HG03060 (cell line): ENCODE results near the gene DMWD.

Source experiments
- ATAC-seq: cut with Tn5 transposase; IDR thresholded peaks from one replicate; pipeline ENCODE4 v1.9.1; 2021; ENCODE audit warnings: low read depth, moderate number of reproducible peaks; ENCODE audit not compliant: unreplicated experiment

The DMWD gene

GRCh38 chr19:45792470-45793177 is at the start of gene DMWD:
Gene DMWD, minus strand, starts transcription at chr19:45792845. Its CDS starts 89 bp downstream, at chr19:45792756.
- peak; percentile 73 for ATAC-seq

- ATAC-seq = no peak
Observed at GRCh38 chr19:45842198-45842597, 49.6 kb upstream of the DMWD start.

GRCh38 chr19:45834970-45835369 is 42.3 kb upstream of the DMWD start:
- no peak for ATAC-seq

GRCh38 chr19:45828945-45829344 is 36.3 kb upstream of the DMWD start:
- no peak for ATAC-seq

GRCh38 chr19:45828523-45828922 is 35.9 kb upstream of the DMWD start:
- ATAC-seq = no peak

GRCh38 chr19:45827459-45828093 is 34.9 kb upstream of the DMWD start:
- ATAC-seq = no peak

GRCh38 chr19:45826934-45827333 is 34.3 kb upstream of the DMWD start:
- no peak for ATAC-seq

- ATAC-seq = no peak
Observed at GRCh38 chr19:45825917-45826893, 33.6 kb upstream of the DMWD start.

- ATAC-seq = no peak
Observed at GRCh38 chr19:45825263-45825605, 32.6 kb upstream of the DMWD start.

GRCh38 chr19:45824531-45825262 is 32.1 kb upstream of the DMWD start:
- no peak for ATAC-seq

GRCh38 chr19:45824041-45824471 is 31.4 kb upstream of the DMWD start:
- no peak for ATAC-seq

- ATAC-seq = no peak
Observed at GRCh38 chr19:45823182-45823581, 30.5 kb upstream of the DMWD start.

GRCh38 chr19:45822716-45823115 is 30.1 kb upstream of the DMWD start:
- no peak for ATAC-seq

GRCh38 chr19:45821570-45821969 is 28.9 kb upstream of the DMWD start:
- ATAC-seq = no peak

GRCh38 chr19:45821103-45821521 is 28.5 kb upstream of the DMWD start:
- ATAC-seq = no peak

GRCh38 chr19:45820413-45821102 is 27.9 kb upstream of the DMWD start:
- ATAC-seq = no peak

- ATAC-seq = no peak
Observed at GRCh38 chr19:45819769-45820168, 27.1 kb upstream of the DMWD start.

- no peak for ATAC-seq
Observed at GRCh38 chr19:45817725-45818301, 25.2 kb upstream of the DMWD start.

- peak; percentile 80 for ATAC-seq
Observed at GRCh38 chr19:45817010-45817724, 24.5 kb upstream of the DMWD start.
